Astrocyte (in vitro differentiated cells and primary cell): ENCODE results near the gene NTSR1. TPM values are rescaled to one million over a fixed set of nuclear protein-coding genes. Genes with fewer than 3 reads are reported as not detected.

Experiments
- DNase-seq: peaks from one replicate; pipeline ENCODE4 v3.0.0-alpha.2; 2010; ENCODE audit warnings: low read depth
- FAIRE-seq: peaks from 2 replicates; lab custom pipeline; 2011; peaks lifted over from hg19 to GRCh38; lab: Jason Lieb, UNC
- H2AFZ ChIP-seq: 2 replicates; pipeline ENCODE4 v1.6.0; 2012; ENCODE audit warnings: low read depth, low read length, inconsistent platforms
- H3K27ac ChIP-seq: 2 replicates; pipeline ENCODE4 v1.5.1; 2011; ENCODE audit warnings: low read depth, low read length, inconsistent platforms
- H3K27me3 ChIP-seq: 2 replicates; pipeline ENCODE4 v1.6.0; 2011; ENCODE audit warnings: low read length, inconsistent platforms; ENCODE audit not compliant: insufficient read depth
- H3K36me3 ChIP-seq: 2 replicates; pipeline ENCODE4 v1.5.1; 2011; ENCODE audit warnings: low read length, inconsistent platforms; ENCODE audit not compliant: insufficient read depth
- H3K4me1 ChIP-seq: 2 replicates; pipeline ENCODE4 v1.5.1; 2011; ENCODE audit warnings: low read length, inconsistent platforms; ENCODE audit not compliant: insufficient read depth
- H3K4me2 ChIP-seq: 2 replicates; pipeline ENCODE4 v1.6.0; 2012; ENCODE audit warnings: low read length, inconsistent platforms
- H3K4me3 ChIP-seq: 2 replicates; pipeline ENCODE4 v1.5.1; 2011; ENCODE audit warnings: low read depth, mild to moderate bottlenecking, low read length, inconsistent platforms; ENCODE audit not compliant: insufficient read depth
- H3K79me2 ChIP-seq: 2 replicates; pipeline ENCODE4 v1.6.0; 2012; ENCODE audit warnings: mild to moderate bottlenecking, low read length, inconsistent platforms; ENCODE audit not compliant: insufficient read depth
- H3K9ac ChIP-seq: 2 replicates; pipeline ENCODE4 v1.6.0; 2012; ENCODE audit warnings: mild to moderate bottlenecking, low read length, inconsistent platforms
- H3K9me3 ChIP-seq: 2 replicates; pipeline ENCODE4 v1.5.1; 2012; ENCODE audit warnings: low read depth, mild to moderate bottlenecking, low read length, inconsistent platforms; ENCODE audit not compliant: insufficient read depth
- H4K20me1 ChIP-seq: 2 replicates; pipeline ENCODE4 v1.6.0; 2012; ENCODE audit warnings: low read length, inconsistent platforms; ENCODE audit not compliant: insufficient read depth
- H3K27ac Mint-ChIP-seq: one replicate; pipeline ENCODE4 v1.8.0; 2021; ENCODE audit warnings: mild to moderate bottlenecking, mixed read lengths; ENCODE audit not compliant: unreplicated experiment
- H3K27me3 Mint-ChIP-seq: one replicate; pipeline ENCODE4 v1.8.0; 2021; ENCODE audit warnings: low read depth, mixed read lengths; ENCODE audit not compliant: unreplicated experiment
- H3K36me3 Mint-ChIP-seq: one replicate; pipeline ENCODE4 v1.8.0; 2021; ENCODE audit warnings: low read depth, mixed read lengths; ENCODE audit not compliant: unreplicated experiment
- H3K4me1 Mint-ChIP-seq: one replicate; pipeline ENCODE4 v1.8.0; 2021; ENCODE audit warnings: low read depth, mixed read lengths; ENCODE audit not compliant: unreplicated experiment
- H3K4me3 Mint-ChIP-seq: one replicate; pipeline ENCODE4 v1.8.0; 2021; ENCODE audit warnings: mild to moderate bottlenecking, moderate library complexity, mixed read lengths; ENCODE audit not compliant: unreplicated experiment
- H3K9me3 Mint-ChIP-seq: one replicate; pipeline ENCODE4 v1.8.0; 2021; ENCODE audit warnings: mild to moderate bottlenecking, mixed read lengths; ENCODE audit not compliant: unreplicated experiment
- CTCF ChIP-seq: IDR thresholded peaks from 2 replicates; pipeline ENCODE4 v1.5.1; 2011; ENCODE audit warnings: low read depth, mild to moderate bottlenecking, inconsistent platforms, low read length, moderate library complexity; ENCODE audit not compliant: insufficient read depth
- EZH2 ChIP-seq: IDR thresholded peaks from 2 replicates; pipeline ENCODE4 v1.6.1; 2012; ENCODE audit warnings: mild to moderate bottlenecking, low read length, inconsistent platforms; ENCODE audit not compliant: insufficient read depth
- total RNA-seq: library from RNA; stranded (reverse); gene quantifications from 2 replicates; pipeline ENCODE4 v1.2.1, GENCODE V29; 2021

Gene NTSR1
- total RNA-seq, 1 donor from 2014 or later: 0.16 TPM

GRCh38 chr20:62754122-62754990, 45.7 kb downstream of the NTSR1 start:
- FAIRE-seq: no peak
- no peak overlapping the region for H3K4me2 ChIP-seq
- H3K4me1 ChIP-seq: peaks cover 3% of the 10 kb centered on the region
- H3K9ac ChIP-seq: no peak overlapping the region
- no peaks in the 10 kb centered on the region for H3K9me3 ChIP-seq
- no peaks in the 10 kb centered on the region for H3K4me1 Mint-ChIP-seq
- H3K79me2 ChIP-seq: no peaks in the 10 kb centered on the region
- no peak overlapping the region for H3K27ac Mint-ChIP-seq
- peaks cover 31% of the 10 kb centered on the region for H3K27me3 Mint-ChIP-seq
- H3K4me3 ChIP-seq: no peak overlapping the region
- H3K27me3 ChIP-seq: peaks cover 6% of the 10 kb centered on the region
- DNase-seq: no peak
- no peak overlapping the region for H3K27ac ChIP-seq
- H3K4me3 Mint-ChIP-seq: no peak overlapping the region
- H2AFZ ChIP-seq: no peak overlapping the region
- H4K20me1 ChIP-seq: no peaks in the 10 kb centered on the region
- peaks cover 2% of the 10 kb centered on the region for H3K36me3 Mint-ChIP-seq
- no peak for TF ChIP-seq CTCF
- TF ChIP-seq EZH2: no peak
- H3K9me3 Mint-ChIP-seq: no peaks in the 10 kb centered on the region
- no peaks in the 10 kb centered on the region for H3K36me3 ChIP-seq

- no peaks in the 10 kb centered on the region for H3K79me2 ChIP-seq
- peaks cover 3% of the 10 kb centered on the region for H3K4me1 ChIP-seq
- FAIRE-seq (no peak), DNase-seq (no peak)
- peaks cover 6% of the 10 kb centered on the region for H3K27me3 ChIP-seq
- no peaks in the 10 kb centered on the region for H3K4me1 Mint-ChIP-seq
- H3K9me3 ChIP-seq: no peaks in the 10 kb centered on the region
- TF ChIP-seq EZH2: no peak
- no peak overlapping the region for H3K4me2 ChIP-seq
- H3K27me3 Mint-ChIP-seq: peaks cover 33% of the 10 kb centered on the region
- H3K36me3 ChIP-seq: no peaks in the 10 kb centered on the region
- H3K27ac Mint-ChIP-seq: no peak overlapping the region
- H3K9ac ChIP-seq: no peak overlapping the region
- no peak overlapping the region for H3K4me3 Mint-ChIP-seq
- H3K27ac ChIP-seq: no peak overlapping the region
- no peaks in the 10 kb centered on the region for H4K20me1 ChIP-seq
- H3K36me3 Mint-ChIP-seq: no peaks in the 10 kb centered on the region
- H3K4me3 ChIP-seq: no peak overlapping the region
- no peak overlapping the region for H2AFZ ChIP-seq
- no peaks in the 10 kb centered on the region for H3K9me3 Mint-ChIP-seq
These were observed 46.3 kb downstream of the NTSR1 start for GRCh38 chr20:62754991-62755356.

GRCh38 chr20:62755817-62756724, 47.4 kb downstream of the NTSR1 start:
- Histone ChIP-seq H4K20me1 (no peaks in the 10 kb centered on the region), H3K4me3 (no peak overlapping the region), H3K9me3 (no peaks in the 10 kb centered on the region), H2AFZ (no peak overlapping the region), H3K9ac (no peak overlapping the region), H3K36me3 (no peaks in the 10 kb centered on the region), H3K27me3 (peaks cover 6% of the 10 kb centered on the region), H3K27ac (no peak overlapping the region), H3K4me1 (peaks cover 3% of the 10 kb centered on the region), H3K4me2 (no peak overlapping the region), H3K79me2 (no peaks in the 10 kb centered on the region)
- H3K9me3 Mint-ChIP-seq: no peaks in the 10 kb centered on the region
- TF ChIP-seq EZH2 (no peak), CTCF (no peak)
- no peak overlapping the region for H3K4me3 Mint-ChIP-seq
- DNase-seq (no peak), FAIRE-seq (no peak)
- no peak overlapping the region for H3K27ac Mint-ChIP-seq
- no peaks in the 10 kb centered on the region for H3K36me3 Mint-ChIP-seq
- peaks cover under 1% of the 10 kb centered on the region for H3K4me1 Mint-ChIP-seq
- peaks cover 34% of the 10 kb centered on the region for H3K27me3 Mint-ChIP-seq
